Sigmoid colon (tissue), 7 donors: ENCODE measurements around the gene PDIA6. TPM values are rescaled to one million over a fixed set of nuclear protein-coding genes. Genes with fewer than 3 reads are reported as not detected.

Source experiments
- DNase-seq: peaks from one replicate; pipeline ENCODE4 v3.0.0-alpha.2; 2019
- H3K27ac ChIP-seq, 4 donors: fragments of 200-600 bp; sonication (generic); one replicate each; pipeline ENCODE4 v1.5.1; 2016 to 2019; ENCODE audit warnings: mild to moderate bottlenecking in 1 of 4
- H3K27me3 ChIP-seq, 3 donors: fragments of 200-600 bp; sonication (generic); one replicate each; pipeline ENCODE4 v1.5.1; 2019; ENCODE audit warnings: mild to moderate bottlenecking in 1 of 3
- H3K36me3 ChIP-seq, 4 donors: fragments of 200-600 bp; sonication (generic); one replicate each; pipeline ENCODE4 v1.5.1; 2016 to 2019
- H3K4me1 ChIP-seq, 4 donors: fragments of 200-600 bp; sonication (generic); one replicate each; pipeline ENCODE4 v1.5.1; 2017 to 2019
- H3K4me3 ChIP-seq, 4 donors: fragments of 200-600 bp; sonication (generic); one replicate each; pipeline ENCODE4 v1.5.1; 2017 to 2019; ENCODE audit warnings: mild to moderate bottlenecking in 2 of 4, moderate library complexity in 1 of 4
- H3K9me3 ChIP-seq, 4 donors: fragments of 200-600 bp in 3 of 4; sonication (generic) in 3 of 4; one replicate each; pipeline versions ENCODE4 v1.5.1 to v1.6.1; 2013 to 2019
- CTCF ChIP-seq, 4 experiments: fragments of 450-650 bp in 3 of 4; fragments of 200-600 bp in 1 of 4; IDR thresholded peaks; one replicate each; pipeline ENCODE4 v1.5.1; 2016 to 2019; ENCODE audit warnings: antibody characterized with exemption in 4 of 4, mild to moderate bottlenecking in 3 of 4, moderate library complexity in 2 of 4
- EP300 ChIP-seq, 4 donors: sonication (generic); formaldehyde crosslinking; IDR thresholded peaks; one replicate each; pipeline ENCODE4 v1.6.1; 2017; ENCODE audit warnings: antibody characterized with exemption in 4 of 4
- POLR2A ChIP-seq, 2 donors: fragments of 450-650 bp; IDR thresholded peaks; one replicate each; pipeline ENCODE4 v1.6.1; 2016; ENCODE audit warnings: antibody characterized with exemption in 2 of 2, mild to moderate bottlenecking in 2 of 2, moderate library complexity in 2 of 2
- POLR2AphosphoS5 ChIP-seq, 4 donors: sonication (generic); formaldehyde crosslinking; IDR thresholded peaks; one replicate each; pipeline ENCODE4 v1.6.1; 2017; ENCODE audit warnings: antibody characterized with exemption in 4 of 4
- WGBS, 2 donors: extraction: QIAGEN DNeasy Blood & Tissue Kit; methylation state at CpG; one replicate each; pipeline ENCODE4 v1.1.7; 2013; 5-methylcytosine and 5-hydroxymethylcytosine counted together
- intact Hi-C: fragments of 100-400 bp; cut with DNase I; formaldehyde crosslinking; loops from one replicate; pipeline ENCODE4 v1.15.1; 2023
- polyA plus RNA-seq, 3 donors: library from polyadenylated mRNA; stranded (reverse); fragments of 200-250 nt; gene quantifications; one replicate each; pipeline ENCODE4 v1.2.3, GENCODE V29; 2013
- total RNA-seq, 4 donors: library from RNA; depleted of rRNA; stranded (reverse); fragments of >200 nt; gene quantifications; one replicate each; pipeline ENCODE4 v1.1.0, GENCODE V29; 2016
- donor health status: healthy with polysubstance abuse.
- donor health status: Bipolar disorder and iron deficiency.
- donor health status: healthy.

PDIA6 gene
- total and polyA plus RNA-seq, 7 donors, result 31.8 to 211 (median 80.6) TPM

DNA sequence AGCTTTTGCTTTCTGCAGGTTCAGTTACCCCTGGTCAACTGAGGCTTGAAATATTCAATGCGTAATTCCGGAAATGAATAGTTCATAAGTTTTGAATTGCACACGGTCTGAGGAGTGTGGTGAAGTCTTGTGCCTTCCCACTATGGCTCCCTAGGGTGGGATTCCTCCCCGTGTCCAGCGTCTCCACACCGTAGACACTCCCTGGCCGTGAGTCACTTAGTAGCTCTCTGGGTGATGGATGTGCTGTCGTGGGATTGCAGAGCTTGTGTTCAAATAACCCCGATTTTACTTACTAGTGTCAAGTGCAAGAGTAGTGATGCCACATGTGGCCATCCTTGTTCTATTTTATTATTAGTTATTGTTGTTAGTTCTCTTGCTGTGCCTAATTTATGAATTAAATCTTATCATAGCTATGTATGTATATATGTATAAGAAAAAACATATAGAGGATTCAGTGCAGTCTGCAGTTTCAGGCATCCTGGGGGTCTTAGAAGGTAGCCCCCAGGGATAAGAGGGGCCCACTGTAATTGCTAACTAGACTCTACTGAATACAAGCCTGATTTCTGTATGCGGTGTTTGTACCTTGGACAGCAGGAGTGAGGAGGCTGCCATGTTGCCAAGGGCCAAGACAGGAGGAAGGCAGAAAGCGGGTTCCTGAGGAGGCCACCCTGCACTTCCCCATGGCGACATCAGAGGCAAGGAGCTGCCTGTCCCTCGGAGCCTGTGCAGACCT, 47.7 kb upstream of the PDIA6 start:
- Histone ChIP-seq H3K36me3 (no peaks in the 10 kb centered on the region), H3K27me3 (no peaks in the 10 kb centered on the region), H3K4me3 (no peak overlapping the region), H3K9me3 (no peaks in the 10 kb centered on the region), H3K27ac (no peak overlapping the region), H3K4me1 (peaks cover 0 to 9% (median 6%) of the 10 kb centered on the region in 4 donors)
- WGBS, 2 donors, result 90 to 91% methylated on average over 13 of the region's 13 CpGs
- TF ChIP-seq EP300 (IDR thresholded peaks at IDR 0.05) (no peak), CTCF (IDR thresholded peaks at IDR 0.05) (no peak), POLR2A (IDR thresholded peaks at IDR 0.05) (no peak), POLR2AphosphoS5 (IDR thresholded peaks at IDR 0.05) (no peak)
- intact Hi-C loops, result no loop called here
- no peak for DNase-seq

- Histone ChIP-seq H3K36me3 (no peaks in the 10 kb centered on the region), H3K9me3 (no peaks in the 10 kb centered on the region), H3K4me1 (peaks cover 0 to 4% (median 0%) of the 10 kb centered on the region in 4 donors), H3K4me3 (no peak overlapping the region), H3K27ac (no peak overlapping the region), H3K27me3 (no peaks in the 10 kb centered on the region)
- no peak for DNase-seq
- intact Hi-C loops, result no loop called here
- no peak for TF ChIP-seq POLR2A (IDR thresholded peaks at IDR 0.05)
- no peak for TF ChIP-seq EP300 (IDR thresholded peaks at IDR 0.05)
- no peak for TF ChIP-seq CTCF (IDR thresholded peaks at IDR 0.05)
- TF ChIP-seq POLR2AphosphoS5 (IDR thresholded peaks at IDR 0.05), result no peak
- WGBS, 2 donors, result 54 to 80% methylated on average over 6 of the region's 6 CpGs
Measured at GRCh38 chr2:10859278-10859677, 46.7 kb upstream of the PDIA6 start.

GRCh38 chr2:10848541-10848940, 36.0 kb upstream of the PDIA6 start:
- DNase-seq, result no peak
- intact Hi-C loops, result no loop called here
- Histone ChIP-seq H3K36me3 (no peaks in the 10 kb centered on the region), H3K27me3 (no peaks in the 10 kb centered on the region), H3K4me1 (peaks cover 0 to 27% (median 10%) of the 10 kb centered on the region in 4 donors), H3K9me3 (no peaks in the 10 kb centered on the region), H3K4me3 (no peak overlapping the region), H3K27ac (peak overlapping the region in 1 of 4 donors; percentile 89)
- 92 to 95% methylated on average over 4 of the region's 4 CpGs for WGBS, 2 donors
- TF ChIP-seq CTCF (IDR thresholded peaks at IDR 0.05), result no peak
- no peak for TF ChIP-seq POLR2A (IDR thresholded peaks at IDR 0.05)
- TF ChIP-seq POLR2AphosphoS5 (IDR thresholded peaks at IDR 0.05), result no peak
- TF ChIP-seq EP300 (IDR thresholded peaks at IDR 0.05), result no peak

DNA sequence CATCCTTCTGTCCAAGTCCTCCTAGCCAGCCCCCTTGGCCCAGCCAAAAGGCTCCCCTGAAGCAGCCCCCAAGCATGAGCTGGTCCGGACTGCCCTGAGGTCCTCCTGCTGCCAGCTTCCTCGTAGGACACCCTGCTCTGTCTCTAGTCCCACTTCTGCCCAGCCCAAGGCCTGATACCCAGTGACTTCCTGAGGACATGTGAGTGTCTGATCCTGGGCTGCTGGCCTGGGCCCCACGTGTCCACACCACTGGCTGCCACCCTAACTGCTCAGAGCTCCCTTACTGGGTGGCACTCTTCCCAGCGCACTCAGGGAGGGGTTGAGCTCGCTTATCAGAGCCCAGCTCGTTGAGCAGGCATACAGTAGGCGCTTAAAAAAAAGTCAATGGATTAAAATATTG, 34.4 kb upstream of the PDIA6 start:
- TF ChIP-seq EP300 (IDR thresholded peaks at IDR 0.05) (no peak), CTCF (IDR thresholded peaks at IDR 0.05) (no peak), POLR2AphosphoS5 (IDR thresholded peaks at IDR 0.05) (no peak), POLR2A (IDR thresholded peaks at IDR 0.05) (no peak)
- H3K27me3 ChIP-seq, result no peaks in the 10 kb centered on the region
- no peak overlapping the region for H3K4me3 ChIP-seq
- intact Hi-C loops, result no loop called here
- no peaks in the 10 kb centered on the region for H3K9me3 ChIP-seq
- DNase-seq, result no peak
- H3K4me1 ChIP-seq, result peaks cover 0 to 27% (median 12%) of the 10 kb centered on the region in 4 donors
- peak overlapping the region; percentile 74 to 89 (median 76) for H3K27ac ChIP-seq
- no peaks in the 10 kb centered on the region for H3K36me3 ChIP-seq
- WGBS, 2 donors, result 72 to 77% methylated on average over 7 of the region's 7 CpGs
